ENCODE measurements around the gene POU2AF3. TPM values are rescaled to one million over a fixed set of nuclear protein-coding genes. Genes with fewer than 3 reads are reported as not detected.

The POU2AF3 gene
- total and polyA plus RNA-seq, 11 donors = 0.15 to 2.1 (median 0.54) TPM; not detected in 5

- Histone ChIP-seq H3K27ac (no peak overlapping the region), H3K4me1 (peaks cover 0 to 17% (median 6%) of the 10 kb centered on the region in 12 donors), H3K9me3 (no peaks in the 10 kb centered on the region), H3K27me3 (peaks cover 0 to 36% (median 7%) of the 10 kb centered on the region in 9 donors), H3K36me3 (no peaks in the 10 kb centered on the region), H3K4me3 (no peak overlapping the region)
- 90 to 96% (median 94%) methylated on average over 3 of the region's 3 CpGs for WGBS, 4 donors
- TF ChIP-seq CTCF (IDR thresholded peaks at IDR 0.05) = no peak
- no peak for TF ChIP-seq POLR2A (IDR thresholded peaks at IDR 0.05)
- no peak for DNase-seq
- intact Hi-C loops (cut with DNase I) = loop anchor here in 4 of 10 donors (5.0 kb wide), 3 partner anchors 121 to 151 kb away; no protein-coding TSS in a partner anchor
- no peak for ATAC-seq
Measured at GRCh38 chr11:111296196-111296595, 2.1 kb upstream of the POU2AF3 start.

- intact Hi-C loops (cut with DNase I) = loop anchor here in 4 of 10 donors (5.0 kb wide), 3 partner anchors 120 to 150 kb away; no protein-coding TSS in a partner anchor
- 97 to 99% (median 98%) methylated on average over 8 to 10 of the region's 10 CpGs for WGBS, 4 donors
- peak overlapping the region in 1 of 12 donors; percentile 90 for H3K27ac ChIP-seq
Measured at GRCh38 chr11:111297696-111298095, 650 bp upstream of the POU2AF3 start.

GRCh38 chr11:111299101-111300026 lies 1.0 kb downstream of the POU2AF3 start:
- intact Hi-C loops (cut with DNase I) = loop anchor here in 4 of 10 donors (5.0 kb wide), 3 partner anchors 118 to 148 kb away; no protein-coding TSS in a partner anchor
- Histone ChIP-seq H3K27ac (peak overlapping the region in 10 of 12 donors; percentile 13 to 90 (median 59)), H3K4me3 (peak overlapping the region; percentile 42 to 71 (median 61)), H3K36me3 (no peaks in the 10 kb centered on the region), H3K27me3 (peaks cover 0 to 36% (median 7%) of the 10 kb centered on the region in 9 donors), H3K4me1 (peaks cover 0 to 17% (median 6%) of the 10 kb centered on the region in 12 donors), H3K9me3 (no peaks in the 10 kb centered on the region)
- ATAC-seq (peak in 3 of 4 donors; percentile 81 to 91 (median 89)), DNase-seq (peak; percentile 25 to 73 (median 61))
- 1 to 4% (median 3%) methylated on average over 48 to 77 of the region's 77 CpGs for WGBS, 4 donors
- TF ChIP-seq CTCF (IDR thresholded peaks at IDR 0.05) = peak; percentile 22 to 60 (median 48)
- TF ChIP-seq POLR2A (IDR thresholded peaks at IDR 0.05) = no peak

More at GRCh38 chr11:111297696-111298095, 650 bp upstream of the POU2AF3 start:
- TF ChIP-seq CTCF (IDR thresholded peaks at IDR 0.05) (no peak), POLR2A (IDR thresholded peaks at IDR 0.05) (no peak)
- Histone ChIP-seq H3K4me3 (no peak overlapping the region), H3K9me3 (no peaks in the 10 kb centered on the region), H3K27me3 (peaks cover 0 to 36% (median 7%) of the 10 kb centered on the region in 9 donors), H3K36me3 (no peaks in the 10 kb centered on the region), H3K4me1 (peaks cover 0 to 17% (median 6%) of the 10 kb centered on the region in 12 donors)
- DNase-seq (peak in 1 of 5 donors; percentile 40), ATAC-seq (no peak)

GRCh38 chr11:111300569-111300968 lies 2.2 kb downstream of the POU2AF3 start:
- Histone ChIP-seq H3K4me3 (no peak overlapping the region), H3K4me1 (peaks cover 0 to 17% (median 6%) of the 10 kb centered on the region in 12 donors), H3K36me3 (no peaks in the 10 kb centered on the region), H3K27ac (peak overlapping the region in 1 of 12 donors; percentile 90), H3K9me3 (no peaks in the 10 kb centered on the region), H3K27me3 (peaks cover 0 to 36% (median 7%) of the 10 kb centered on the region in 9 donors)
- DNase-seq (no peak), ATAC-seq (no peak)
- WGBS, 4 donors = 95 to 98% (median 95%) methylated on average over 9 of the region's 9 CpGs
- intact Hi-C loops (cut with DNase I) = no loop called here
- TF ChIP-seq CTCF (IDR thresholded peaks at IDR 0.05) (no peak), POLR2A (IDR thresholded peaks at IDR 0.05) (no peak)
